Type B pancreatic cell (in vitro differentiated cells): Measurements from ENCODE around the gene CDK17. TPM values are rescaled to one million over a fixed set of nuclear protein-coding genes. Genes with fewer than 3 reads are reported as not detected.
A peak's percentile ranks its signal among the peaks of the same experiment; 100 is the strongest.
"Not testable (repeated sequence)": the region's sequence is repeated elsewhere in the genome, so short reads cannot be mapped to it uniquely, and the experiment has no call there.

ENCODE experiments used
- DNase-seq: peaks from one replicate; pipeline ENCODE4 v3.0.0; 2021; ENCODE audit warnings: mixed read lengths; ENCODE audit not compliant: unreplicated experiment; ENCODE audit errors: extremely low spot score
- H3K27ac Mint-ChIP-seq: 2 replicates; pipeline ENCODE4 v1.8.0; 2021; ENCODE audit warnings: mild to moderate bottlenecking, mixed read lengths
- H3K27me3 Mint-ChIP-seq: 2 replicates; pipeline ENCODE4 v1.8.0; 2021; ENCODE audit warnings: mixed read lengths
- H3K36me3 Mint-ChIP-seq: 2 replicates; pipeline ENCODE4 v1.8.0; 2021; ENCODE audit warnings: mixed read lengths
- H3K4me1 Mint-ChIP-seq: one replicate; pipeline ENCODE4 v1.8.0; 2021; ENCODE audit warnings: mixed read lengths; ENCODE audit not compliant: unreplicated experiment
- H3K4me3 Mint-ChIP-seq: 2 replicates; pipeline ENCODE4 v1.8.0; 2021; ENCODE audit warnings: mild to moderate bottlenecking, mixed read lengths
- H3K9me3 Mint-ChIP-seq: 2 replicates; pipeline ENCODE4 v1.8.0; 2021; ENCODE audit warnings: mixed read lengths
- total RNA-seq: library from RNA; stranded (reverse); gene quantifications from 2 replicates; pipeline ENCODE4 v1.2.1, GENCODE V29; 2021; ENCODE audit warnings: low replicate concordance
- TF ChIP-seq, protein P1 (sequence below): fragments of 200-600 bp; sonication (generic); conservative IDR thresholded peaks from 2 replicates; pipeline ENCODE4 v1.5.0; 2021; ENCODE audit warnings: antibody characterized with exemption, mild to moderate bottlenecking

Gene CDK17
- total RNA-seq, 1 donor from 2014 or later: 25.2 TPM

DNA sequence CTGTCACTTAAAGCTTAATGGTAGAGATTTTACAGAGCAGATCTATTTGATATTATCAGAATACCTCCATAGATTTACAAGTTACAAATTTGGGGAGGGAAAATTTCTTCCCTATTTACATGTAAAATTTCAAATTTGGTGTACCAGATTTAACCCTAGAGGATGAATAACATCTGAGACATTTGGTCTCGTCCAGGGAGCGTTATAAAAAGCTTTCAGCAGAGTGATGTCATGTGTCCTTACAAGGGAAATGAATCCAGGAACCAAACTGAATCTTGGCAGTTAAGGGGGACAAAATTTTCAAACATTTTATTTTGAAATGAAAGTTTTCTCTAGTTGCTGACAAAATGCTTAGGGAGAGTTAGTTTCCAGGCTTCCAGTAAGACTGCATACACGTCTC, 4.5 kb upstream of the CDK17 start:
- TF ChIP-seq, protein P1, sequence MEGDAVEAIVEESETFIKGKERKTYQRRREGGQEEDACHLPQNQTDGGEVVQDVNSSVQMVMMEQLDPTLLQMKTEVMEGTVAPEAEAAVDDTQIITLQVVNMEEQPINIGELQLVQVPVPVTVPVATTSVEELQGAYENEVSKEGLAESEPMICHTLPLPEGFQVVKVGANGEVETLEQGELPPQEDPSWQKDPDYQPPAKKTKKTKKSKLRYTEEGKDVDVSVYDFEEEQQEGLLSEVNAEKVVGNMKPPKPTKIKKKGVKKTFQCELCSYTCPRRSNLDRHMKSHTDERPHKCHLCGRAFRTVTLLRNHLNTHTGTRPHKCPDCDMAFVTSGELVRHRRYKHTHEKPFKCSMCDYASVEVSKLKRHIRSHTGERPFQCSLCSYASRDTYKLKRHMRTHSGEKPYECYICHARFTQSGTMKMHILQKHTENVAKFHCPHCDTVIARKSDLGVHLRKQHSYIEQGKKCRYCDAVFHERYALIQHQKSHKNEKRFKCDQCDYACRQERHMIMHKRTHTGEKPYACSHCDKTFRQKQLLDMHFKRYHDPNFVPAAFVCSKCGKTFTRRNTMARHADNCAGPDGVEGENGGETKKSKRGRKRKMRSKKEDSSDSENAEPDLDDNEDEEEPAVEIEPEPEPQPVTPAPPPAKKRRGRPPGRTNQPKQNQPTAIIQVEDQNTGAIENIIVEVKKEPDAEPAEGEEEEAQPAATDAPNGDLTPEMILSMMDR: no peak
- Mint-ChIP-seq H3K27me3 (no peaks in the 10 kb centered on the region), H3K36me3 (no peaks in the 10 kb centered on the region), H3K4me3 (no peak overlapping the region), H3K4me1 (peaks cover 10% of the 10 kb centered on the region), H3K9me3 (no peaks in the 10 kb centered on the region), H3K27ac (no peak overlapping the region)
- no peak for DNase-seq

DNA sequence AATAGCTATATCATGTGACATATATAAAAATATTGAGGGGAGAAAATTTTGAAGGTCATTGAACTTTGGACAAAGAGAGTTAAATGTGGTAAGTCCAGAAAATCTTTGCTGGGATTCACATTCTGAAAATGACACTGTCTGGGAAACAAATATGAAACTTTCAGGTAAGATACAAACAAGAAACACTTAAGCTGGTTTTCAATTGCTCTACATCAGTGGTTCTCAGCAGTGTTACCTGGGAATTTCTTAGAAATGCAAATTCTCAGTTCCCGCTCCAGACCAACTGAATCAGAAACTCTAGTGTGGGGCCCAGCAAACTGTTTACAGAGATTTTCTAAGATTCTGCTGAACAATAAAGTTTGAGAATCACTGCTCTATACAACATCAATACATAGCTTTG, 3.6 kb upstream of the CDK17 start:
- Mint-ChIP-seq H3K27me3 (no peaks in the 10 kb centered on the region), H3K4me1 (peaks cover 10% of the 10 kb centered on the region), H3K27ac (no peak overlapping the region), H3K9me3 (no peaks in the 10 kb centered on the region), H3K4me3 (no peak overlapping the region), H3K36me3 (no peaks in the 10 kb centered on the region)
- no peak for DNase-seq
- TF ChIP-seq, protein P1: no peak

DNA sequence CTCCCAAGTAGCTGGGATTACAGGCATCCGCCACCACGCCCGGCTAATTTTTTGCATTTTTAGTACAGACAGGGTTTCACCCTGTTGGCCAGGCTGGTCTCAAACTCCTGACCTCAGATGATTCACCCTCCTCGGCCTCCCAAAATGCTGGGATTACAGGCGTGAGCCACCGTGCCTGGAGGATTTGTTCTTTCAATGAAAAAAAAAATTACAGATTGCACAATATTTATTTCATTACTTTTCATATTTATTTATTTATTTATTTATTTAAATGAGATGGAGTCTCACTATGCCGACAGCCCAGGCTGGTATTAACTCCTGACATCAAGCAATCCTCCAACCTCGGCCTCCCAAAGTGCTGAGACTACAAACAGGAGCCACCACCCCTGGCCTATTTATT, 2.3 kb upstream of the CDK17 start:
- not testable (repeated sequence) for DNase-seq, H3K27ac Mint-ChIP-seq, H3K27me3 Mint-ChIP-seq, H3K4me3 Mint-ChIP-seq, H3K36me3 Mint-ChIP-seq, H3K9me3 Mint-ChIP-seq
- peaks cover 22% of the 10 kb centered on the region for H3K4me1 Mint-ChIP-seq

GRCh38 chr12:96402061-96402460, 1.8 kb upstream of the CDK17 start:
- H3K27ac Mint-ChIP-seq: no peak overlapping the region
- H3K9me3 Mint-ChIP-seq: no peaks in the 10 kb centered on the region
- no peaks in the 10 kb centered on the region for H3K27me3 Mint-ChIP-seq
- TF ChIP-seq, protein P1: no peak
- peaks cover 26% of the 10 kb centered on the region for H3K4me1 Mint-ChIP-seq
- DNase-seq: no peak
- no peaks in the 10 kb centered on the region for H3K36me3 Mint-ChIP-seq
- H3K4me3 Mint-ChIP-seq: no peak overlapping the region

DNA sequence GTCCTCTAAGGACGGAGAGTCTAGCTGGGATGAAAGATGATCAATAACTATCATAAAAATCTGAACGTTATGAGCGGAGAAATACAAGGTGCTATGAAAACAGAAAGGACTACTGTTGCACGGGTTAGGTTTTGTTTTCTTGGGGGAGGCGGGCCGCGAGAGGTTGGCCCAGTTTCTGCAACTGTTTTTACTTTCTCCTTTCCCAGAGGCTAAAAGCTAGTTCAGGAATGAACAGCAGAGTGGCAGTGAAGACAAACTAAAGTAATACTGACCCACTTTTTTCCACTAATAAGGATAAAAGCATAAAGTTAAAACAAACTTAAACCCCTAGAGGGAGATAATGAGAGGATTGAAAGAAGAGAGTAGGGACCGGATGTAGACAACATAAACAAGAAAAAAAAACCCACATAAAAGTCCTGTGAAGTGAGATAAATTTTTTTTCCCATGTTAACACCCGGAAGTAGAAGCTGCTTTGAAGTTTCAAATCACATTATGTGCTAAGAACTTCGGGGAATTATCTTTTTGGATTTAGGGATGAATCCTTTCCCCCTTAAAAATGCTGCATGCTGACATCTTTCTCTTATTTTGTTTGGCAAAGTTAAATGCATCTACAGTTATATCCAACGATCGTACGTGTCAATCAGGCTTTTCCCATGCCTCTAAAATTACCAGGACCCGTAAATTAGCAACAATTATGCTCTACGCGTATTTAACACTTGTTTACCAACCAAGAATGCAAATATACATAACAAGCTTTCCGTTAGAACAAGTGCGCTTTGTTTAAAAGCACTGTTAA, 1.0 kb upstream of the CDK17 start:
- Mint-ChIP-seq H3K36me3 (no peaks in the 10 kb centered on the region), H3K9me3 (no peaks in the 10 kb centered on the region)
- DNase-seq: no peak

GRCh38 chr12:96400631-96401075, 414 bp upstream of the CDK17 start:
- Mint-ChIP-seq H3K4me1 (peaks cover 31% of the 10 kb centered on the region), H3K9me3 (no peaks in the 10 kb centered on the region), H3K36me3 (no peaks in the 10 kb centered on the region), H3K4me3 (peak overlapping the region; percentile 92), H3K27me3 (no peaks in the 10 kb centered on the region), H3K27ac (peak overlapping the region; percentile 92)
- no peak for DNase-seq
- TF ChIP-seq, protein P1: no peak

More for the DNA sequence above, 1.0 kb upstream of the CDK17 start:
- Mint-ChIP-seq H3K4me3 (peak overlapping the region; percentile 92), H3K27me3 (no peaks in the 10 kb centered on the region), H3K4me1 (peaks cover 31% of the 10 kb centered on the region), H3K27ac (peak overlapping the region; percentile 92)
- TF ChIP-seq, protein P1: peak; percentile 65
